ENCODE data around the gene PIEZO2.
"Not testable (repeated sequence)": the region's sequence is repeated elsewhere in the genome, so short reads cannot be mapped to it uniquely, and the experiment has no call there.

The PIEZO2 gene

DNA sequence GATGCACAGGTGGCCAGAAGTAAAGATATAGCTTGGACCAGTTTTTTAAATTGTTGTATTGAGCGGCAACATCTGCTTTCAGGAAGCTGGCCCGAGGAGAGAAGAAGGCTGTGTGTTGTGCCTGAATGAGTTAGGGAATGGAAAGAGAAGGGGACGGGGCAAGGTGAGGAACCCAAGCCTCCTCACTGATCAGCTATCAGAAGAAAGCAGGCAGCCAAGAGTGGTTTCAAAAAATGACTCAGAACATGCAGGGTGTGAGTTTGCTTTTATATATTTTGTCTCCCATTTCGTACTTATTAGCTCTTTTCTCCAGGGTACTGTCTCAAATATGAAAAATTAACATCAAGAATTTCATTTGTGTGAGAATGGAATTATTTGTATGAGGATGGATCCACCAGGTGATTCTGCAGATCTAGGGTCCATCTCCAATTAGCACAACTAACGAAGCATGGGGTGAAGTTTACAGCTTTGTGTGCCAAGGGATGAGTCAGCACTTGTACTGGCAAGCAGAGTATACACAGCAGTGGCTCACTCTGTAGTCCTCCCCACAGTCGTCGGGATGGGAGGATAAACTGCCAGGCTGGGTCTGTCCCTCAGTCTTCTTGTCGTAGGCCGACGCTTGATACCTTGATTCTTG lies 175.7 kb downstream of the PIEZO2 start:
- DNase-seq (ENCODE audit: low spot score) = no peak

DNA sequence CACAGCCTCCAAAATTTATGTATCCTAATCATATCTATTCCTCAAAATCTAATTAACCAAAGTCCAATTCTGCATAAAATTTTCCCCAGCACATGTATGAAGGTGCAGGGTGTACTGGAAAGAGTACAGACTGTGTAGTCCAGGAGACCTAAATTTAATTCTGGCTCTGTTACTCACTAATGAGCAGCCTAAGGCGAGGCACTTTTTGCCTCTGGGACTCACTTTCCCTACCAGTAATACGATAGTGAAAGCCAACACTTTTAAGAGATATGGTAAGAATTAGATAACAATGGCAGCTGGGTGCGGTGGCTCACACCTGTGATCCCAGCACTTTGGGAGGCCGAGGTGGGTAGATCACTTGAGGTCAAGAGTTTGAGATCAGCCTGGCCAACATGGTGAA lies 177.7 kb downstream of the PIEZO2 start:
- DNase-seq (ENCODE audit: low spot score) = no peak

DNA sequence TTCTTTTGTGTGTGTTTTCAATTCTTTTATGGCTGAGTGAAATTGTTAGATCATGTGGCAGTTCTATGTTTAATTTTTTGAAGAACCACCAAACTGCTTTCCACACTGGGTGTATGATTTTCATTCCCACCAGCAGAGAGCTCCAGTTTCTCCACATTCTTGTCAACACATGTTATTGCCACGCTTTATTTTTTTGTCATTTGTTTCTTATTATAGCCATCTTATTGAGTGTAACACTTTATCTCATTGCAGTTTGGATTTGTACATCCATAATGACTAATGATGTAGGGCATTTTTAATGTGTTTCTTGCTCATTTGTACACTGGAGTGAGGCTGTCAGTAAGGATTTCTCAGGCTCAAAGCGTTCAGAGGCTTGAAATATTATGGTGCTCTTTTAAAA lies 184.2 kb downstream of the PIEZO2 start:
- DNase-seq (ENCODE audit: low spot score) = no peak

DNA sequence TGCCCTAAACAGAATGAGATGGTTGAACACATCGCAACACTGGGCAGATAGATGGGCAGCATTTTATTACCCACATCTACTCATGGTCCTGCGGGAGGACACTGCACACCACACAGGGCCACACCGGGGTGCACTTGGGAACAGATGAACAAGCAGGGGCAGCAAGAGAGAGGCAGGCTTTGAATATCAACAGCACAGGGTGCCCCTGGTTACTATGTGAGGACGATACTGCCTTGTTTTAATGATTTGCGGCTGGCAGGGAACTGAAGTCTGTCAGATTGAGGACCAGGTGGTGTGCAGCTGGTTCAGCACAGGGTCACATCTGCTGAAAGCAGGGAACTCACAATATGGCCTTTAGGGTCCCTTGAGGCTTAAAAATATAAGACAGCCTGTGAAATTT lies 195.7 kb downstream of the PIEZO2 start:
- DNase-seq (ENCODE audit: low spot score) = no peak

DNA sequence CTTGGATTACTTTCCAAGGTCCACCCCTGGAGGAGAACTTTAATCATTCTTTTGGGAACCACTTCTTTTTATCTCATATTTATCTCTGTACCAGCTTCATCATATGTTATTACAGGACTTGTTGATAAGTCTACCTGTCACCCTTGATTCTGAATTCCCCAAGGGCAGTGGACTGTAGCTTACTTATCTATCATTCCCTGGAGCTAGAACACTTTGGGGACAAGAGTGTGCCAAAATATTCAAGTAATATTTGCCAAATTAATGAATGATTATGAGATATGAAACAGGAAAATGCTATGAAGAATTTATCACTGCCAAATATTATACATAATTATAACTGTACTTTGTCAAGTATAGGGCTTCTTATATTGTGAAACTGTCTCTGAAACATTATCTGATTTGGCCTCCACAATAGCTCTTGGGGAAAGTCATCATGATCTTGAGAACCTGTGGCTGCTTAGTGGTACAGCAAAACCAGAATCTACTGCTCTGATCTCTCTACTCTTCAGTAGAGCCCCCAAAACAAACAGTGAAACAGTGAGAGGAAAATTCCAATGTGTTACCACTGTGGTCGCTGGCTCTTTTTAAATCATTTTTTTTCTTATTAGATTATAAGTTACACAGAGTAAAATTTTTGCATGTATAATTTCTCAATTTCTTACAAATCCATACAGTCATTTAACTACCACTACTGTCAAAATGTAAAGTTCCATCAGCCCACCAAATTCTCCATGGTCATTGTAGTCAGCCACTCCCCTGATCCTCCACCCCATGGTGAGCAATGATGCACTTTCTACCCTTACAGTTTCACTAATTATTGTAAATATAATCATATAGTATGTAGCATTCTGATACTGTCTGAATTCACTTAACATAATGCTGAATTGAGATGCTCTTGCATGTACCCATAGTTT lies 197.5 kb downstream of the PIEZO2 start:
- no peak for DNase-seq (ENCODE audit: low spot score)

DNA sequence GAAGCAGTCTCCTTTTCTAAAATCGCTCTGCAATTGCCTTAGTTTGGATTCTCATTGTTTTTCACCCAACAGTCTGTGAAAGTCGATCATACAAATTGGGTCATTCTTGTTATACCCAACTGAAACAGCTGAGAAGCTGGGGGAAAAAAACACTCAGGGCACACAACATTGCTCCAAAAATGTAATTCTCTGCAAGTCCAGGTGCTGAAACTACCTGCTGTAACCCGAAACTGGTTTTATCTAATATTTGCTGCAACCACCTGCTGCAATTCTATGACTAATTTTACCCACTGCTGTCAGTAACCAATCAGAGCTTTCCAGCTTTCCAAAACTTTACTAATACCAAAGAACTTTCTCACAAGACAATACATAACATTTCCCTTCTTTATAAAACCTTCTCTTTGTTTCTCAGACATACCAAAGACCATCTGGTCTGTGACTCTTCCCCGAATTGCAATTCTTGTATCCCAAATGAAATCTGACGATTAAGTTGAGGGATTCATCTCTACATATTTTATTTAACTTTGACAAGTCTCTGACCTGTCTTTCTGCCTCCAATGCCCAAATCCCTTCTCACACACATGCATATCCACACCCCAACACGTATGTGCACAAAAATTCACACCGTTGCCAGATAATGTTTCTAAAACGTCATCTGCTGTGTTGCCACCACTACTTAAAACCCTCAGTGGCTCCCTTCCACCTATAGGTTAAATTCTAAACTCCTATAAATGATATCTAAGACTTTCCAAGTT lies 198.3 kb downstream of the PIEZO2 start:
- no peak for DNase-seq (ENCODE audit: low spot score)

DNA sequence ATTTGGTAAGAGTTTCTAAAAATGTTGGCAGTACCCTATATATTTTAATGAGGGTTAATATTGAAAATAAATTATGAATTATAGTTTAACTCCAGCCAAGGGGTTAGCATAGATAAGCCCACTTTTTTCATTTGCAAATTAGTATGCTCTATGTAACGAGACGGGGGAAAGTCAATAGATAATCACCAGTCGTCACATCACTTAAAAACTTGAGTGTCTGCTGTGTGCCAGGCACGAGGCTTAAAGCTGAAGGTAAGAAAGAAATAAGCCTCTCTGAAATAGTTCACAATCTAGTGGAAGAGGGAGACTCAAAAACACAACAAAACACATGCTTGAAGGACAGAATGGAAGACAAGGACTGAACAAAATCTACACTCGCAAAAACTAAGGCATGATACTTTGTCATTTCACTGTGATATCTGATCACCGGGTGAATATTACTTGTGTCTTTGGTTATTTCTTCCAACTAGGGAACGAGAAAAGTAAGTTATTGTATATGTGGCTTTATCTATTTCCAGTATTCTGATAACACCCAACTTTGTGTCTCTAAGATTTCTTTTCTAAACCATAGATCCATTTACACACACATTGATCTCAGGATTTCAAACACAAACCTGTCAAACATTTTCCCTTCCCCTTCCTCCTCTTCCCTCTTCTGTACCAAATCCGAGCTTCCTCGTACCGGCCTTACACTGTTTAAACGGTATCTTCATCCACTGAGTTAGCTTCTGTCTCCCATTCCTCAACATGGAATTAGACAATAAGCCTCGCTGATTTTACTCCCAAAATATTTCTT lies 199.1 kb downstream of the PIEZO2 start:
- DNase-seq (ENCODE audit: low spot score) = no peak

DNA sequence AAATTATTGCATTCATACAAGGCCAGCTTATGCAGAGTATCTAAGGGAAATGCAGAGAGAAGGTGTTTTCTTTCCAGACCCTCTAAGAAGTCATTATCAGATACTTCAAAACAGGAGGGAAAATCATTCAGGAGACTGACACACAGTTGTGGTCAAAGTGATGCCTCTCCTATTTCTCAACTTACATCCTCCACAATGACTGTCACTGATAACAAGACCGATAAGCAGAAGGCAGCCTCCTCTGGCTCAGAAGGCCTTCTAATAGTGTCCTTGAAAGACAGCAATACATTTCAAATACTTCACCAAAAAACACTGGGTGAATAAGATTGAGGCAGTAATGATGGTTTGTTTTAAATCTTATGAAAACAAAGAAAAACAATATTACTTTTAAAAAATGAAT lies 199.7 kb downstream of the PIEZO2 start:
- DNase-seq (ENCODE audit: low spot score) = no peak

DNA sequence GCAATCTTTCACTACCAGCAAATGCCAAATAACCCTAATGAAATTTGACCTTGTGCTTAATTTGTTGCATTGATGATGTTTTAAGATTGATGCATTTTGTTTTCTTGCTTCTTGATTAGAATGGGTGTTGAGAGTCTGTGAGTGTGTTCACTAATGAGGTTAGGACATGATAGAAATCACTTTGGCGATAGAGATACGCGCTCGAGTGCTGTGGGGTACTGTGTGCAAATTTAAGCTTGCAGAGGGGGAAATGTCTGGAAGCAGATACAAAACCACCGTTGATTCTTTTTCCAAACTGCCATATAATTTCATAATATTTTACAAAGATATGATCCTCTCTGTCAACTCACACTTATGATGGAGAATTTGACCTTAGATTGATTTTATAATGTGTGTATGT lies 200.9 kb downstream of the PIEZO2 start:
- DNase-seq (ENCODE audit: low spot score) = no peak

DNA sequence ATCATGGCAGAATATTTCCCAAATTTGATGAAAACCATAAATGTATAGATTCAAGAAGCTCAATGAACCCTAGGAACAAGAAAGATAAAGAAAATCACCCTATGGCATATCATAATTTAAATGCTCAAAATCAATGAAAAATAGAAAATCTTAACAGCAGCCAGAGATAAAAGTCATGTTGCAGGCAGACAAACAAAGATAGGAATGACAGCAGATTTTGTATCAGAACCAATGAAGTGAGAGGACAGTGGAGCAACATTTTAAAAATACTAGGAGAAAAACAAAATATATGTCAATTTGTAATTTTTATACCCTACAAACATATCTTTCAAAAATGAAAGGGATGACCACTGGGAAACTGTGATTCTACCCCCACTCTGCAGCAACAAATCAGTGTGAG lies 203.3 kb downstream of the PIEZO2 start:
- no peak for DNase-seq (ENCODE audit: low spot score)

DNA sequence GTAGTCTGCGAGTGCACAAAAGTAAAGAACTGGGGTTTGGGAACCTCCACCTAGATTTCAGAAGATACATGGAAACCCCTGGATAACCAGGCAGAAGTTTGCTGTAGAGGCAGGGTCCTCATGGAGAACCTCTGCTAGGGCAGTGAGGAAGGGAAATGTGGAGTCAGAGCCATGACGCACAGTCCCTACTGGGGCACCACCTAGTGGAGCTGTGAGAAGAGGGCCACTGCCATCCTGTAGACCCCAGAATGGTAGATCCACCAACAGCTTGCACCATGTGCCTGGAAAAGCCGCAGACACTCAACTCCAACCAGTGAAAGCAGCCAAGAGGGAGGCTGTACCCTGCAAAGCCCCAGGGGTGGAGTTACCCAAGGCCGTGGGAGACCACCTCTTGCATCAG lies 206.4 kb downstream of the PIEZO2 start:
- DNase-seq (ENCODE audit: low spot score) = no peak

DNA sequence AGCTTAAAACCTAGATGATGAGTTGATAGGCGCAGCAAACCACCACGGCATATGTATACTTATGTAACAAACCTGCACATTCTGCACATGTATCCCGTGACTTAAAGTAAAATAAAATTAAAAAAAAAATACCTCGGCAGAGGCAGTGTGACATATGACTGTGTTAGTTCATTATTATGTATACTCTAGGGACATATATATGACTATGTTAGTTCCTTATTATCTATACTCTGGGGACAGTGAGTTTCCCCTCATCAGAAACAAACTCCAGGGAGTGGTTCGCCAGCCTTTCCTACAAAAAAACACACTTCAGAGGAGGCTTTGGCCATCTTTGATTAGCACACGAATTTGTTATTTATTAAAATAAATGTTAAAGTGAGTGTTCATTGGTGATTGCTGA lies 209.5 kb downstream of the PIEZO2 start:
- no peak for DNase-seq (ENCODE audit: low spot score)

DNA sequence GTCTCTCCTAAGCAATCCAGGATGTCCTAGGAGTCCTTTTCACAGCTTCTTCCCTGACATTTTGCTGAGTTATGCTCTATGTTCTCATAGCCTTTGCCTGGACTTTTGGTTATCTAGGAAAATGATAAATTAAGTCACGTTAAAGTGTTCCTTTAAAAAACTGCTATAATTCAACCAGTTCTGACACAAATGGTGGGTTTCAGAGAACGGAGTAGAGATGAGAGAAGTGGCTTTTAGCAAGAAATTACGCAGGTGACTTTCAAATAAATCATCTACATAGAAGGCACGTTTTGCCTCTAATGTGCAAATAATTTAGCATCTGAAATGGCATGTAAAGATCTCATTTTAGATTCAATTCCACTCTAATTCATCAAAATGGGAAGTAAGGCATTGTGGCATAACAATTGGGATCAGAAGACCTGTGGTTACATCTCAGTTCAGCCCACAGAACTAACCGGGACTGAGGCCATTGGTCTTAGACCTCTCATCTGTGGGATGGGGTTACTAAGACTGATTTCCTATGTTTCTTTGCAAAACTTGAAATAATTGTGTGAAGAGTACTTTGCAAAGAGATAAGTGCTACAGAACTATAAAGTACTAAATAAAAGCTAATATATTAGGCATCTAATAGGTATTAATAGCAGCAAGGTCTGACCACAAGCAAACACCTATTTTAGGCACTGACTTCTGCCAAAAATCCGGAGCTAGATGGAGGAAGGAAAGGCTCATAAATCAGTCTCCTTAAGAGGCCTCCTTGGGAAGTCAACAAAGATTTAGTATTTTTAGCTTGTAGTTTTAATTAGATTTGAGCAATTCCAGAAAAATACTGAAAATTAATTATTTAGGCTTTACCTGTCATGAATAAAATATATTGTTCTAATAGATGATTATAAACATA lies 211.4 kb downstream of the PIEZO2 start:
- DNase-seq (ENCODE audit: low spot score) = no peak

DNA sequence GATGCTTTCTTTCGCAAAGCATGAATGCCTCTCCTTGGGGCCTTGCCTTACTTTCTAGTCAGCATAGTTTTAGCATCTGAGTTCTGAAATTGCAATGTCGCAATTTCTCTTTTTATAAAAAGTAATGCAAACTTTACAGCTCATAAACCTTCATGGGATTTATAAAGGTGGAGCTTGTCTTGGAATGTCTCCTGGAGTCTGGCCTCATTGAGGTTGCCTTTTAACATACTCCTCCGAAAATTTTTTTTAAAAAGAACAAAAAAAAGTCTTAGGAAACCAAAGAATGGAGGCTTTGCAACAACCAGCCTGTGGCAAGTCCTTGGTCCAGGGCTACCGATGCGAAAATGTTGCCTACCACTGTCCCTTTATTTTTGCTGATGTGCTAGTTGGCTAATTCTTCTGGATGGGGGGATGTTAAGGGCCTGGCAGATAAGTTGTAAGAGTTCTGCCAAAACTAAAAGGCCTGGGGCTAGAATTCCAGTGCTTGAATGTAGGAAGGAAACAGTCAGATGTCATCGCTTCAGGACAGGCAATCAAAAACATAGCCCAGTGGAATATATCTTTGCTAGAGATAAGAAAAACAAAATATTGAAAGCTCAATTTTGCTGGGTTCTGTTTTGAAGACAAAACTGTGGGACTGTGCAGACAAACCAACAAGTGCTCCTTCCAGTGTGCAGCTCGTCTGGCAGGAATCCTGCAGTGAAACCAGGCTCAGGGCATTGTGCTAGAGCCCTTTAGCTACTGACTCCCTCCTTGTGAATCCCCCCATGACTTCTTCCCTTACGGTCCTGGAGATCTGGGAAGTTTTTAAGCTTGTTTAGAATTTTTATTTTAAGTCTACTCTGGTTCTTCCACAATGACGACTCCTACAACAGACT lies 213.0 kb downstream of the PIEZO2 start:
- DNase-seq (ENCODE audit: low spot score) = no peak

DNA sequence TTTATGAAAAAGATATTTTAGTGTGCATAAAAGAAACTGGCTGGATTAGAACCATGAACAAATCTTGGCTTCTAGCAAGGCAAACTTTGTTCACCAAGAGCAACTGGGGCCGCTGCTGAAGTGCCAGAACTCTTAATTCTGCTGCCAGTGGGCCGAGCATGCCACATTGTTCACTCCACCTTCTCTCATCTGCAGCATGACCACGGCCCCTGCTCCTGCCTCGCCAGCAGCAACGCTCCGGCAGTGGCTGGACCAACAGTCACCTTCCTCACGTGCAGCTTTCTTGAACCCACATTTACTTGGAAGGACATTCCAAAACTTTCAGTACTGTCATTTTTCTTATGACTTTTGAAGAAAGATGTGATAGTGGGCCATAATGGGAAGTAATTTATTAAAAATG lies 213.8 kb downstream of the PIEZO2 start:
- DNase-seq (ENCODE audit: low spot score) = no peak

DNA sequence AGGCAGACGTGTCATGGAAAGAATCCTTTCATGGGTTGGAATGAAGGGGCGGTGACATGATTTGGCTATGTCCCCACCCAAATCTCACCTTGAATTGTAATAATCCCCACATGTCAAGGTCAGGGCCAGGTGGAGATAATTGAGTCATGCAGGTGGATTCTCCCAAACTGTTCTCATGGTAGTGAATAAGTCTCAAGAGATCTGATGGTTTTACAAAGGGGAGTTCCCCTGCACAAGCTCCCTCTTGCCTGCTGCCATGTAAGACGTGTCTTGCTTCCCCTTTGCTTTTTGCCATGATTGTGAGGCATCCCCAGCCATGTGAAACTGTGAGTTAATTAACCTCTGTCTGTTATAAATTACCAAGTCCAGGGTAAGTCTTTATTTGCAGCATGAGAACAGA lies 215.7 kb downstream of the PIEZO2 start:
- DNase-seq (ENCODE audit: low spot score) = not testable (repeated sequence)

DNA sequence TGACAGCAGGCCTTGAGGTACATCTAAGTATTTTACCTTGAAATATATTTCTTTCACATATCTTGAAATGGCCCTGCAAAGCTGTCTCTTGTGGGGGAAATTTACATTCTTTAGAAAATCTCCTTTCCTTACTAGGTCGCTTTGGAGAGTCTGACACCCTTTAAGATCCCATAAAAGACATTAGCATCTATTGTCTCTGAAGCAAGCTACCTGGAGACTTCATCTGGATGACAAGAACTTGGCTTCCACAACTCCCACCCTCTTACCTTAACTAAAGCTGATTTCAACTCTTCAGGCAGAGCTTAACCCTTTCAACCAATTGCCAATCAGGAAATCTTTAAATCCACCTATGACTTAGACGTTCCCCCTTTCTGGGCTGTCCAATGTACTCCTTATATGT lies 219.3 kb downstream of the PIEZO2 start:
- no peak for DNase-seq (ENCODE audit: low spot score)

DNA sequence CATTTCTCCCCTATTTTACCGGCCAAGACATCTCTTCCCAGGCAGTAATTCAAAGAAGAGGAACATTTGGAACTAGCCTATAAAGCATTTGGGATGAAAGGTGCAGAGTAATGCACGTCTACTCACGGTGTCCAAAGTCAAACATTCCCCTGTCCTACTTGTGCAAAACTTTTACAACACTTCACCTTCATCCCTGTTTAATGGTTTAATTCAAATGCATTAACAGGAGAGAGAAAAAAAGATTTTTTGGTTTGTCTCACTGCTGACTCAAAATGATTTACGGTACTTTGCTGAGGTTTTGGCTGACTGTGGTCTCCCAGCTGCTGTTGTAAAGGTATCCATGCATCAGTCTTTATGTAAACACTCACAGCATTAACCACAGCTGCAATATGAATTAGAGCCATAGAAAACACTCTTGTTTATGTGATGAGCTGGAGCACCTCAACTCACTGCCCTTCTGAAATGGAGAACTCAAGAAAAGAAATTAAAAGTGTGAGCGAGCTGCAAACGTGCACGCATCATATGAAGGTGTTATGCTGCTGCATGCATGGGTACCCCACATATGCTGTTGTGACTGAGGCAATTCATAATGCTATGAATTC lies 220.5 kb downstream of the PIEZO2 start:
- DNase-seq (ENCODE audit: low spot score) = no peak

DNA sequence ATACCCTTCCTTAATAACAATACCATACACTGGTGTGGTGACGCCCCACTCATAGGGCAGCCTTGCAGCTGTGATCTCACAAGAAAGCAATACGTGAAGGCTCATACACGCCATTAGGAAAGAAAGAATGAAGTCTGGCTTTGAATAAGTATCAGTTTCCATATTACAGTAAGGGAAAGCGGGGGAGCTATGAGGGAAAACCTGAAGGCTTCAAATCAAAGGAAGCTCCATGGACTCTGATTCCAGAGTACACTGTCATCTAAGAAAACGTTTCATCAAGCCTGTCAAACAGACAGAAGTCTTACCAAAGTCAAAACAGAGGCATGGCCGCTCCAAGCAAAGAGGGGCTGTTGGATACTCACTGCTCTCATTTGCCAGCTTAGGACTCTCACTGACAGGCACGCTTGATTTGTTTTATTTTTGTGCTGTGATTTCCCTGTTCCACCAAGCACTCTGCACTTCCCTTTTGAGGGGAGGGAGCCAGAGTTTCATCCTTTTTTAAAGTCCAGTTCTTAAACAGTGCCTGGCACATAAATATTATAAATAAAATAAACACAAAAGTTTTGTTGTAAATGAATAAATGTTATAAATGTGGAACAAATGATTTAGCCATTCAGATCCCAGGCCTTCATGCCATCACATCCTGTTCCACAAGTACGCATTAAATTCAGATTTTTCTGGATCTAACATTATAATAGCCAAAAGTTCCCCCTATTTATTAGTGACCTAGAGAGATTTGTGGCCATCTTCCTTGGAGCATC lies 221.2 kb downstream of the PIEZO2 start:
- DNase-seq (ENCODE audit: low spot score) = no peak

Data from germinal center (tissue), 1 donor.